Stimulated activated CD8-positive, alpha-beta memory T cell treated with anti-CD3 and anti-CD28 coated beads, Interleukin-15, amount 100 ng/mL, for 48 hours (primary cell): ENCODE data around the gene PRR23E.

Experiments
- DNase-seq, 2 donors: peaks; one replicate each; pipeline ENCODE4 v3.0.0-alpha.2; 2020; ENCODE audit warnings: low read depth in 2 of 2

Gene PRR23E

GRCh38 chr3:127192576-127193232 lies at the start of gene PRR23E:
Gene PRR23E (plus strand): TSS chr3:127193131. CDS start chr3:127196686, 3,555 bp downstream.
- no peak for DNase-seq

- DNase-seq: no peak
Observed at GRCh38 chr3:127143172-127143571, 49.8 kb upstream of the PRR23E start.

- no peak for DNase-seq
Observed at GRCh38 chr3:127144631-127145030, 48.3 kb upstream of the PRR23E start.

- no peak for DNase-seq
Observed at GRCh38 chr3:127145266-127145665, 47.7 kb upstream of the PRR23E start.

- DNase-seq: no peak
Observed at GRCh38 chr3:127147291-127147885, 45.5 kb upstream of the PRR23E start.

- no peak for DNase-seq
Observed at GRCh38 chr3:127149621-127150310, 43.2 kb upstream of the PRR23E start.

- no peak for DNase-seq
Observed at GRCh38 chr3:127150513-127151250, 42.2 kb upstream of the PRR23E start.

- no peak for DNase-seq
Observed at GRCh38 chr3:127151251-127151564, 41.7 kb upstream of the PRR23E start.

DNA sequence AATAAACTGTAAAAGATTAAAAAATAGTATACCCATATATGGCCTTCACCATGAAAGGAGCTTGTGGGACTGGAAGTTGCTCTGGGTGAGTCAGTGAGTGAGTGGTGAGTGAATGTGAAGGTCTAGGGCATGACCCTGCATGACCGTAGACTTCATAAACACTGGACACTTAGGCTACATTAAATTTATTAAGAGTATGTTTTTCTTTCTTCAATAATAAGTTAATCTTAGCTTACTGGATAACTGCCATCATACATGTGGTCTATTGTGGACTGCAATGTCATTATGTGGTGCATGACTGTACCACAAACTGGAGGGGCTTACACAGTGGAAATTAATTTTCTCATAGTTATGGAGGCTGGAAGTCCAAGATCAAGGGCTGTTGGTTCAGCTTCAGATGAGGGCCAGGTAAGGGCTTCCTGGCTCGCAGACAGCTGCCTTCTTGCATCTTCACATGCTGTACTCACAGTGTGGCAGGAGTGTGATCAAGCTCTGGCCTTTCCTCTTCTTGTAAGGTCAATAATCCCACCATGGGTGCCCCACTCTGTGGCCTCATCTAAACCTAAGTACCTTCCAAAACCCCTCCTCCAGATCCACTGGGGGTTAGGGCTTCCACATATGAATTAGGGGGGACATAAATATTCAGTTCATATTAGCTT lies 40.8 kb upstream of the PRR23E start:
- no peak for DNase-seq

- DNase-seq: no peak
Observed at GRCh38 chr3:127152684-127153505, 40.0 kb upstream of the PRR23E start.

- DNase-seq: no peak
Observed at GRCh38 chr3:127153506-127153815, 39.5 kb upstream of the PRR23E start.

DNA sequence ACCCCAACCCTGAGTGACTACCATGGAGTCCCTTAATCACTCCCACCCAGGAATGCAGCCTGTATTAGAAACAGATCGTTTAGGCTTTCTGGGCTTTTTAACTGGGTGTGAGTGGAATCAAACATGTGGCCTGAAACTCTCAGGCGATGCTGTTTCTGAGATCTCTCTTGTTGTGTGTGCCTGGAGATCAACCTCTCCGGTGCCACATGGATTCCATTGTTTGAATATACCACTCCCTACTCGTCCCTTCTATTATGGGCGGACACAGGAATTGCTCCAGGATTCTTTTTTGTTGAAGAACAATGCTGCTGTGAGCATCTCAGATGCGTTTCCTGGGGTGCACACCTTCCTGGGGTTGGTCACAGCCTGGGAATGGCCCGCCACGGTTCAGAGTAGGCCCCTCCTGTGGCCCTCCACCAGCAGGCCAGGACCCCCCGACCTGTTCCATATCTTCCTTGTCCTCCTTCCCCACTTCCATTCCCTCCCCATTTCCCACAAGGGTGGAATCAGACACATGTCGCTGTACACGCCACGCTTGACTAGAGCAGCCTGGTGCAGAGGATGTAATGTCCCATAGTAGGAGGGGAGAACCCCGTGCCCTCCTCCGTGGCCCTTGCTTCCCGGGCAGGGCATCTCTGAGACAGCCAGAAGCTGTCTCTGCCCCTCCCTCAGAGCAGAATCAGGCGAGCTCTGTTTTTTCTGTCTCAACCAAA lies 36.4 kb upstream of the PRR23E start:
- no peak for DNase-seq

DNA sequence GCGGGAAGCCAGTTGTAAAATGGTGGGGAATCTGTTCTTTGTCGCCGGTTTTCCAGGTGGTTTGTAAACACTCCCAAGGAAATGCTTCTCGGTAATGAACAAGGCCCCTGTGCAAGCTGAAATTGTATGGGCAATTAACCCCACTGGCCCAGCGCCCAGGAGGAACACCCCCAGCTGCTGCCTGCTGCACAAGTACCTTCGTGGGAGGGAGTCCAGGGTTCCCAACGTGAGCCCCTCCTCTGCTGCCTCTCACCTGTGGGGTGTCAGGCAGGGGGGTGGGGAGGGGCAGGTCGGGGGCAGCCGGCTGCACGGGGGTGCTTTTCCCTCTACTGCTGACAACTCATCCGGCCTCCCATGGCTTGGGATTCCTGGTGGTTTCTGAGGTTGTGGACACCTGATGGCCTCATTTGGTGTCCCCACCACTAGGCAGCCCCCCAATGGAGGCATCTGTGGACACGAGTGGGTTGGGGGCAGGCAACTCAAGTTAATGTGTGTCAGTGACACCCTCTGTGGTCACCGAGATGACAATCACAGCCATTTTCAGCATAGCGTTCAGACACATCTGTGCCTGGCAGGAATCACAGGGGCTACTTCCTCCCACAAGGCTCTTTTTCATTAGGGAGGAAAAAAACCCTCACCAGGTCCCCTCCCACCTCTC lies 35.6 kb upstream of the PRR23E start:
- no peak for DNase-seq

GRCh38 chr3:127158614-127159229 lies 34.2 kb upstream of the PRR23E start:
- DNase-seq: no peak

DNA sequence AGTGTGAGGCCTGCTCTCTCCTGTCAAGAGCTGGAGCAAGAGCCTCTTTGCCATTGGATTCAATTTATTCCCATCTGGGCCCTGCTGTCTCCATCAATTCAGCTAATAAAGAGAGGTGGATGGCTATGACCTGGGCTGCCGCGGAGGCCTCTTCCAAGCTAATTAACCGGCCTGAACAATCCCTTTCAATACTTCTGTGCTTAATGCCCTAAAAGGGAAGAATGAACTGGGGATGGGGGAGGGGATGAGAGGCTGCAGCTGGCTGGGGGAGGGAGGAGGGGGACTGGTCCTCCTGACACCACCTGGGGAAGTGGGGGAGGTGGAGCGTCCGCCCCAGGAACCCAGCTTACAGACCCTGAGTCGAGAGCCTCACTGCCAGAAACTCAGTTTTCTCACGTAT lies 33.4 kb upstream of the PRR23E start:
- no peak for DNase-seq

DNA sequence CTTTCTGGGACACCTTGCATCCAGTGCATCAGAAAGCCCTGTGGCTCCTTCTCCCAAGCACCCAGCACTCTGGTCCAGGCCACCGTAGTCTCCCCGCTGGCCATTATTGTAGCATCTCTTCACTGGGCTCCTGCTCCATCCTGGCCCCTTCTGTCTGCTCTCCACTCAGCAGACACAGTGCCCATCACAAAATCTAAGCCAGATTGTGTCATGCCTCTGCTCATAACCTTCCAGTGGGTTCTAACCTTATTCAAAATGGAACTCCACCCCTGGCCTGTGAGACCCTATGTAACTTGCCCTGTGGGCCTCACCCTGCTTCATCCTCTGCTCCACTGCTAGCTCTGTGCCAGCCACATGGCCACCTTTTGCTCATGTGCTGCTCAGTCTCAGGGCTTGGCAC lies 31.7 kb upstream of the PRR23E start:
- no peak for DNase-seq

GRCh38 chr3:127161973-127162579 lies 30.9 kb upstream of the PRR23E start:
- DNase-seq: no peak

DNA sequence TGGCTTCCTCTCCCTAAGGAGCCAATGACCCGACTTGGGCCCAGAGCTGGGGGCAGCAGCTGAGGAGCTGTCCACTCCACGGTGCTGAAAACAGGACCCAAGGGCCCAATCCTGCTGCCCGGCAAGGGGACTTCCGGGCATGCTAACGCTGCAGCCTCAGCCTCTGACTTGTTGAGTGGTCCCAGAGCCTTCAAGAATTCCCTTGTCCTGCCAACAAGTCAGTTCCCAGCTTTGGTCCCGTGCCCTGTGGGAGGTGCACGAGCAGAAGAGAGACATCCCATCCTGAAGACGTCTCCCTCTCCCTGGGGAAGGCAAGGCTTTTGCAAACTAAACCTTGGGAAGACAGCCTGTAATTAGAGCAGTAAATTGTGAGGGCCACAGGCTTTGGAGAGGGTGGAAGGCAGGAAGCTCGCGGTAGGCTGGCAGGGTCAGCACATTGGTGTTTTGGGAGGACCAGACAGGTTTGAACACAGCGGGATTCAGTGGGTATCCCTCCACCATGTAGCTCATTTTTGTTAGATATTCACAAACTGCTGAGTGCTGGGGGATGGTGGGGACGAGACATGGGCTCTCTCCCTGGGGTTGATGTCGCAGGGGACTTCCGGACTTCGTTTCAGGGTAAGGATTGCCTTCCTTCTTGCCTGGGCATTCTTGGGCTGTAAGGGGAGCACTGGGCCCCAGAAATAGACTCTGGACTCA lies 29.8 kb upstream of the PRR23E start:
- DNase-seq: no peak

GRCh38 chr3:127164615-127165014 lies 28.3 kb upstream of the PRR23E start:
- no peak for DNase-seq
